GM04504 (cell line): Measurements from ENCODE around the gene NR6A1.
"Not testable (repeated sequence)": the region's sequence is repeated elsewhere in the genome, so short reads cannot be mapped to it uniquely, and the experiment has no call there.

Experiments
- DNase-seq: peaks from one replicate; pipeline ENCODE4 v3.0.0-alpha.2; 2012; ENCODE audit warnings: low read depth

The NR6A1 gene

GRCh38 chr9:124776954-124777648 lies 6.0 kb upstream of the NR6A1 start, which contains the start of gene OLFML2A:
Gene OLFML2A, plus strand, starts transcription at chr9:124777133. Its CDS starts 138 bp downstream, at chr9:124777271.
- no peak for DNase-seq

- no peak for DNase-seq
Measured at GRCh38 chr9:124776618-124776953, 5.5 kb upstream of the NR6A1 start.

- DNase-seq: peak; percentile 38
Measured at GRCh38 chr9:124774129-124774978, 3.2 kb upstream of the NR6A1 start.

- DNase-seq: no peak
Measured at GRCh38 chr9:124773473-124774128, 2.5 kb upstream of the NR6A1 start.

- DNase-seq: not testable (repeated sequence)
Measured at GRCh38 chr9:124772877-124773276, 1.8 kb upstream of the NR6A1 start.

GRCh38 chr9:124771867-124772679 lies 962 bp upstream of the NR6A1 start:
- no peak for DNase-seq

- DNase-seq: no peak
Measured at GRCh38 chr9:124770359-124771020, 621 bp downstream of the NR6A1 start.

GRCh38 chr9:124769549-124770358 lies 1.4 kb downstream of the NR6A1 start:
- DNase-seq: no peak

GRCh38 chr9:124768750-124769548 lies 2.2 kb downstream of the NR6A1 start:
- DNase-seq: no peak

GRCh38 chr9:124768334-124768733 lies 2.8 kb downstream of the NR6A1 start:
- DNase-seq: no peak

GRCh38 chr9:124767821-124768220 lies 3.3 kb downstream of the NR6A1 start:
- DNase-seq: no peak

GRCh38 chr9:124766815-124767554 lies 4.1 kb downstream of the NR6A1 start:
- DNase-seq: no peak

- no peak for DNase-seq
Measured at GRCh38 chr9:124766326-124766725, 4.8 kb downstream of the NR6A1 start.

GRCh38 chr9:124765439-124765835 lies 5.7 kb downstream of the NR6A1 start:
- DNase-seq: no peak

- no peak for DNase-seq
Measured at GRCh38 chr9:124764774-124765438, 6.2 kb downstream of the NR6A1 start.

GRCh38 chr9:124762633-124763032 lies 8.5 kb downstream of the NR6A1 start:
- no peak for DNase-seq

- DNase-seq: no peak
Measured at GRCh38 chr9:124761710-124762109, 9.4 kb downstream of the NR6A1 start.

- no peak for DNase-seq
Measured at GRCh38 chr9:124761196-124761595, 9.9 kb downstream of the NR6A1 start.
